ENCODE results near the gene TRMT44.

TRMT44 gene

DNA sequence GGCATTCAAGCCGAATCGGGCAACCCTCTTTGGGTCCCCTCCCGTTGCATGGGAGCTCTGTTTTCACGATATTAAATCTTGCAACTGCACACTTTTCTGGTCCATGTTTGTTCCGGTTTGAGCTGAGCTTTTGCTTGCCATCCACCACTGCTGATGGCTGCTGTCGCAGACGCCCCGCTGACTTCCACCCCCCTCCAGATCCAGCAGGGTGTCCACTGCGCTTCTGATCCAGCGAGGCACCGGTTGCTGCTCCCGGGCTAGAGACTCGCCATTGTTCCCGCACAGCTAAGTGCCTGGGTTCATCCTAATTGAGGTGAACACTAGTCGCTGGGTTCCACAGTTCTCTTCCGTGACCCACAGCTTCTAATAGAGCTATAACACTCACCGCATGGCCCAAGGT is 13.3 kb upstream of the TRMT44 start (continued):
- TF ChIP-seq, protein P1, sequence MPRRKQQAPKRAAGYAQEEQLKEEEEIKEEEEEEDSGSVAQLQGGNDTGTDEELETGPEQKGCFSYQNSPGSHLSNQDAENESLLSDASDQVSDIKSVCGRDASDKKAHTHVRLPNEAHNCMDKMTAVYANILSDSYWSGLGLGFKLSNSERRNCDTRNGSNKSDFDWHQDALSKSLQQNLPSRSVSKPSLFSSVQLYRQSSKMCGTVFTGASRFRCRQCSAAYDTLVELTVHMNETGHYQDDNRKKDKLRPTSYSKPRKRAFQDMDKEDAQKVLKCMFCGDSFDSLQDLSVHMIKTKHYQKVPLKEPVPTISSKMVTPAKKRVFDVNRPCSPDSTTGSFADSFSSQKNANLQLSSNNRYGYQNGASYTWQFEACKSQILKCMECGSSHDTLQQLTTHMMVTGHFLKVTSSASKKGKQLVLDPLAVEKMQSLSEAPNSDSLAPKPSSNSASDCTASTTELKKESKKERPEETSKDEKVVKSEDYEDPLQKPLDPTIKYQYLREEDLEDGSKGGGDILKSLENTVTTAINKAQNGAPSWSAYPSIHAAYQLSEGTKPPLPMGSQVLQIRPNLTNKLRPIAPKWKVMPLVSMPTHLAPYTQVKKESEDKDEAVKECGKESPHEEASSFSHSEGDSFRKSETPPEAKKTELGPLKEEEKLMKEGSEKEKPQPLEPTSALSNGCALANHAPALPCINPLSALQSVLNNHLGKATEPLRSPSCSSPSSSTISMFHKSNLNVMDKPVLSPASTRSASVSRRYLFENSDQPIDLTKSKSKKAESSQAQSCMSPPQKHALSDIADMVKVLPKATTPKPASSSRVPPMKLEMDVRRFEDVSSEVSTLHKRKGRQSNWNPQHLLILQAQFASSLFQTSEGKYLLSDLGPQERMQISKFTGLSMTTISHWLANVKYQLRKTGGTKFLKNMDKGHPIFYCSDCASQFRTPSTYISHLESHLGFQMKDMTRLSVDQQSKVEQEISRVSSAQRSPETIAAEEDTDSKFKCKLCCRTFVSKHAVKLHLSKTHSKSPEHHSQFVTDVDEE (CRISPR knock-in tag; IDR thresholded peaks at IDR 0.05) = no peak
- TF ChIP-seq ISL1 (CRISPR knock-in tag; IDR thresholded peaks at IDR 0.05) (no peak), PPARA (CRISPR knock-in tag; IDR thresholded peaks at IDR 0.05; ENCODE audit: borderline replicate concordance) (no peak), BACH2 (CRISPR knock-in tag; IDR thresholded peaks at IDR 0.05; ENCODE audit: borderline replicate concordance) (no peak), GLIS3 (CRISPR knock-in tag; IDR thresholded peaks at IDR 0.05) (no peak), TCF4 (CRISPR knock-in tag; IDR thresholded peaks at IDR 0.05; ENCODE audit: borderline replicate concordance) (no peak)
- TF ChIP-seq, protein P2, sequence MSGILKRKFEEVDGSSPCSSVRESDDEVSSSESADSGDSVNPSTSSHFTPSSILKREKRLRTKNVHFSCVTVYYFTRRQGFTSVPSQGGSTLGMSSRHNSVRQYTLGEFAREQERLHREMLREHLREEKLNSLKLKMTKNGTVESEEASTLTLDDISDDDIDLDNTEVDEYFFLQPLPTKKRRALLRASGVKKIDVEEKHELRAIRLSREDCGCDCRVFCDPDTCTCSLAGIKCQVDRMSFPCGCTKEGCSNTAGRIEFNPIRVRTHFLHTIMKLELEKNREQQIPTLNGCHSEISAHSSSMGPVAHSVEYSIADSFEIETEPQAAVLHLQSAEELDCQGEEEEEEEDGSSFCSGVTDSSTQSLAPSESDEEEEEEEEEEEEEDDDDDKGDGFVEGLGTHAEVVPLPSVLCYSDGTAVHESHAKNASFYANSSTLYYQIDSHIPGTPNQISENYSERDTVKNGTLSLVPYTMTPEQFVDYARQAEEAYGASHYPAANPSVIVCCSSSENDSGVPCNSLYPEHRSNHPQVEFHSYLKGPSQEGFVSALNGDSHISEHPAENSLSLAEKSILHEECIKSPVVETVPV (CRISPR knock-in tag; IDR thresholded peaks at IDR 0.05) = no peak

DNA sequence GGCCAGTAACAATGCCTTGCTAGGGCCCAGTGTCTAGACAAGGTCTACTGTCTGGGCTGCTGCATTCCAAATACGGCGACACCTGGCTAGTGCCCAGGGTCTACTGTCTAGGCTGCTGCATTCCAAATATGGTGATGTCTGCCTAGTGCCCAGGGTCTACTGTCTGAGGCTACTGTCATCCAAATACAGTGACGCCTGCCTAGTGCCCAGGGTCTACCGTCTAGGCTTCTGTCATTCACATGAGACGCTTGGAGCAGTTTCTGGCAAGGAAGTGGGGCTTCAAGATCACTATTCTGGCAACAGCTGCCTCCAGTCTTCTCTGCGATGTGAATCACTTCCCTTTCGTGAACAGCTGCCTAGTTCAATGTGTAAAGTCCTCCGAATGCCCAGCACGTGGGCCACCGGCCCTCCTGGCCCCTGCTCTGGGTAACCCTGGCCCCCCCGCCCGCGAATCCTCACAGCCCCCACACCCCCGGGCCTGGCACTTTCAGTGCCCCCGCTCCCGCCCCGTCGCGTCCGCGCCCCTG is 12.8 kb upstream of the TRMT44 start:
- ATAC-seq = peak; percentile 65

DNA sequence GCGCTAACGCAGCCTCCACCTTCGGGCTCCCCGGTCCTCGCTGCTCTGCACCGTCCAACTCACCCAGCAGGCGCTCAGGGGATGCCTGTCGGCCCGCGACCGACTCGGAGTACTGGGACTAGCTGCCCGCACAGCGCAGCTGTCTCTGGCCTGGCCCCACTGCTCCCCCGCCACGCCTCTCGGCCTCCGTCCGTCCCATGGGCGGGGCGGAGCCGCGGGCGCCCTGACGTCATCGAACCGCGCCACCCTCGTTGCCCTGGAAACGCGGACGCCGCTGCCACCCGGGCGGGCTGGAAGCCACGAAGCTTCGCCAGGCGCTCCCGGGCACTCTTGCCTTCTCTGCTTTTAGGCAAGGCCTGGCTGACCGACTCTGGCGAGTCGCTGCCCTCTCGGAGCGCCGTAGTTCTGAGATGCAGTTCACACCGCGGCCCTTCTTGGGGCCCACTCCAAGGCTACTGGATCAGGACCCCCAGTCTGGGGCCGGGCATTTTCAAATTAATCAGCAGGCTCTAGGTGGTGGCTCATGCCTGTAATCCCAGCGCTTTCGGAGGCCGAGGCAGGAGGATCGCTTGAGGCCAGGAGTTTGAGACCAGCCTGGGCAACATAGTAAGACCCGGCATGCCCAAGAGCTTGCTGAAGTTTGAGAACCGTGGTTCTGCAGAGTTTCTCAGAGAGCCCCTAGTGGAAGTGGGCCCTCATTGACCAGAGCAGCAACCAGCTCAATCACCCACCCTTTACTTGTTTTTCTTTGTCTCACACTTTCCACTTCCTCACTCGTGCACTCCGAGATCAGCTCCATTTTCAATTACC is 12.1 kb upstream of the TRMT44 start:
- peak; percentile 96 for ATAC-seq
- no peak for TF ChIP-seq RARB (CRISPR knock-in tag; IDR thresholded peaks at IDR 0.05)
- TF ChIP-seq, protein P3, sequence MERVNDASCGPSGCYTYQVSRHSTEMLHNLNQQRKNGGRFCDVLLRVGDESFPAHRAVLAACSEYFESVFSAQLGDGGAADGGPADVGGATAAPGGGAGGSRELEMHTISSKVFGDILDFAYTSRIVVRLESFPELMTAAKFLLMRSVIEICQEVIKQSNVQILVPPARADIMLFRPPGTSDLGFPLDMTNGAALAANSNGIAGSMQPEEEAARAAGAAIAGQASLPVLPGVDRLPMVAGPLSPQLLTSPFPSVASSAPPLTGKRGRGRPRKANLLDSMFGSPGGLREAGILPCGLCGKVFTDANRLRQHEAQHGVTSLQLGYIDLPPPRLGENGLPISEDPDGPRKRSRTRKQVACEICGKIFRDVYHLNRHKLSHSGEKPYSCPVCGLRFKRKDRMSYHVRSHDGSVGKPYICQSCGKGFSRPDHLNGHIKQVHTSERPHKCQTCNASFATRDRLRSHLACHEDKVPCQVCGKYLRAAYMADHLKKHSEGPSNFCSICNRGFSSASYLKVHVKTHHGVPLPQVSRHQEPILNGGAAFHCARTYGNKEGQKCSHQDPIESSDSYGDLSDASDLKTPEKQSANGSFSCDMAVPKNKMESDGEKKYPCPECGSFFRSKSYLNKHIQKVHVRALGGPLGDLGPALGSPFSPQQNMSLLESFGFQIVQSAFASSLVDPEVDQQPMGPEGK (CRISPR knock-in tag; IDR thresholded peaks at IDR 0.05; ENCODE audit: borderline replicate concordance) = peak; percentile 46; the same call in 1 of the 2 replicates

More for the DNA sequence above, 12.8 kb upstream of the TRMT44 start:
- TF ChIP-seq, protein P4, sequence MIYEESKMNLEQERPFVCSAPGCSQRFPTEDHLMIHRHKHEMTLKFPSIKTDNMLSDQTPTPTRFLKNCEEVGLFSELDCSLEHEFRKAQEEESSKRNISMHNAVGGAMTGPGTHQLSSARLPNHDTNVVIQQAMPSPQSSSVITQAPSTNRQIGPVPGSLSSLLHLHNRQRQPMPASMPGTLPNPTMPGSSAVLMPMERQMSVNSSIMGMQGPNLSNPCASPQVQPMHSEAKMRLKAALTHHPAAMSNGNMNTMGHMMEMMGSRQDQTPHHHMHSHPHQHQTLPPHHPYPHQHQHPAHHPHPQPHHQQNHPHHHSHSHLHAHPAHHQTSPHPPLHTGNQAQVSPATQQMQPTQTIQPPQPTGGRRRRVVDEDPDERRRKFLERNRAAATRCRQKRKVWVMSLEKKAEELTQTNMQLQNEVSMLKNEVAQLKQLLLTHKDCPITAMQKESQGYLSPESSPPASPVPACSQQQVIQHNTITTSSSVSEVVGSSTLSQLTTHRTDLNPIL (CRISPR knock-in tag; IDR thresholded peaks at IDR 0.05; ENCODE audit: low read depth) = no peak

DNA sequence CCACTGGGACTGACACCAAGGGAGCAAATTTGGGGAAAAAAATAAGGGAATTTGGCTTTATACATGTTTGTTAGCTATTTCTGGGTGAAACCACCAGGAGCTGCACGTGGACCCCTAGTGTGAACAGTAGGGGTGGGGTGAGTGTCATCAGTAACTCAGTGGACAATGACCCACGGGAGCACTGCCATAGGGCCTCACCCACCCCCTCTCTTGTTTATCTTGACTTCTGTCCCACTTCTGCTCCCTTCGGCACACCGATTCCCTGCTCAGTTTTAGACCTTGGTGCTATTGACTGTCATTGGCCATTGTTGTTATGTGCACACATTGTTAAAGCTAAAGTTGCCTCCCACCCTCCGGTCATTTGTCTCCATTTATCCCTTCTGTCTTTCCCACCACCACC is 9.0 kb upstream of the TRMT44 start:
- TF ChIP-seq ESRRG (CRISPR knock-in tag; IDR thresholded peaks at IDR 0.05) = no peak
- TF ChIP-seq ZFP30 (CRISPR knock-in tag; IDR thresholded peaks at IDR 0.05) = no peak
- no peak for TF ChIP-seq RARB (CRISPR knock-in tag; IDR thresholded peaks at IDR 0.05)
- no peak for TF ChIP-seq ZFP3 (CRISPR knock-in tag; IDR thresholded peaks at IDR 0.05)
- no peak for TF ChIP-seq GLIS3 (CRISPR knock-in tag; IDR thresholded peaks at IDR 0.05)
- no peak for TF ChIP-seq OSR1 (CRISPR knock-in tag; IDR thresholded peaks at IDR 0.05)
- no peak for TF ChIP-seq ZNF565 (CRISPR knock-in tag; conservative IDR thresholded peaks at IDR 0.05; ENCODE audit: low read depth)
- TF ChIP-seq, protein P5, sequence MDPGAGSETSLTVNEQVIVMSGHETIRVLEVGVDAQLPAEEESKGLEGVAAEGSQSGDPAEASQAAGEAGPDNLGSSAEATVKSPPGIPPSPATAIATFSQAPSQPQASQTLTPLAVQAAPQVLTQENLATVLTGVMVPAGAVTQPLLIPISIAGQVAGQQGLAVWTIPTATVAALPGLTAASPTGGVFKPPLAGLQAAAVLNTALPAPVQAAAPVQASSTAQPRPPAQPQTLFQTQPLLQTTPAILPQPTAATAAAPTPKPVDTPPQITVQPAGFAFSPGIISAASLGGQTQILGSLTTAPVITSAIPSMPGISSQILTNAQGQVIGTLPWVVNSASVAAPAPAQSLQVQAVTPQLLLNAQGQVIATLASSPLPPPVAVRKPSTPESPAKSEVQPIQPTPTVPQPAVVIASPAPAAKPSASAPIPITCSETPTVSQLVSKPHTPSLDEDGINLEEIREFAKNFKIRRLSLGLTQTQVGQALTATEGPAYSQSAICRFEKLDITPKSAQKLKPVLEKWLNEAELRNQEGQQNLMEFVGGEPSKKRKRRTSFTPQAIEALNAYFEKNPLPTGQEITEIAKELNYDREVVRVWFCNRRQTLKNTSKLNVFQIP (CRISPR knock-in tag; IDR thresholded peaks at IDR 0.05; ENCODE audit: borderline replicate concordance, low read depth) = no peak
- TF ChIP-seq PPARA (CRISPR knock-in tag; IDR thresholded peaks at IDR 0.05; ENCODE audit: borderline replicate concordance) = no peak
- no peak for TF ChIP-seq TCF4 (CRISPR knock-in tag; IDR thresholded peaks at IDR 0.05; ENCODE audit: borderline replicate concordance)
- TF ChIP-seq, protein P3 (CRISPR knock-in tag; IDR thresholded peaks at IDR 0.05; ENCODE audit: borderline replicate concordance) = no peak
- TF ChIP-seq ISL1 (CRISPR knock-in tag; IDR thresholded peaks at IDR 0.05) = no peak
- no peak for TF ChIP-seq BACH2 (CRISPR knock-in tag; IDR thresholded peaks at IDR 0.05; ENCODE audit: borderline replicate concordance)
- TF ChIP-seq ZNF70 (CRISPR knock-in tag; IDR thresholded peaks at IDR 0.05) = no peak
- no peak for TF ChIP-seq CSDC2 (CRISPR knock-in tag; IDR thresholded peaks at IDR 0.05)
- no peak for ATAC-seq
